OCI-LY1 (cell line): Measurements from ENCODE around the gene FAIM.

ENCODE experiments used
- H2AFZ ChIP-seq: fragments of 200-600 bp; sonication (generic), shearing (Covaris generic); 2 replicates; pipeline ENCODE4 v1.6.0; 2014; ENCODE audit warnings: antibody characterized with exemption, mild to moderate bottlenecking, low read length
- H3F3A ChIP-seq: fragments of 200-600 bp; sonication (generic), shearing (Covaris generic); 2 replicates; pipeline ENCODE4 v1.6.0; 2014; ENCODE audit warnings: mild to moderate bottlenecking, antibody characterized with exemption, low read length, moderate library complexity; ENCODE audit not compliant: insufficient read depth
- H3K27ac ChIP-seq: fragments of 200-600 bp; sonication (generic); 2 replicates; pipeline ENCODE4 v1.5.1; 2014; ENCODE audit warnings: low read length, mixed run types, mild to moderate bottlenecking, low read depth; ENCODE audit not compliant: poor library complexity, severe bottlenecking
- H3K27me3 ChIP-seq: fragments of 200-600 bp; sonication (generic); 2 replicates; pipeline ENCODE4 v1.6.0; 2014; ENCODE audit warnings: antibody characterized with exemption, mild to moderate bottlenecking, low read length, moderate library complexity; ENCODE audit not compliant: insufficient read depth
- H3K36me3 ChIP-seq: fragments of 200-600 bp; sonication (generic); 2 replicates; pipeline ENCODE4 v1.6.1; 2014; ENCODE audit warnings: mild to moderate bottlenecking, antibody characterized with exemption, low read length, moderate library complexity, mixed read lengths; ENCODE audit not compliant: insufficient read depth
- H3K4me1 ChIP-seq: fragments of 200-600 bp; sonication (generic); 2 replicates; pipeline ENCODE4 v1.5.1; 2014; ENCODE audit warnings: mild to moderate bottlenecking, low read length, moderate library complexity; ENCODE audit not compliant: insufficient read depth, severe bottlenecking
- H3K4me2 ChIP-seq: fragments of 200-600 bp; sonication (generic), shearing (Covaris generic); 2 replicates; pipeline ENCODE4 v1.6.1; 2014; ENCODE audit warnings: low read length
- H3K4me3 ChIP-seq: fragments of 200-600 bp; sonication (generic); 2 replicates; pipeline ENCODE4 v1.5.1; 2014; ENCODE audit warnings: low read length, low read depth, mild to moderate bottlenecking, mixed read lengths; ENCODE audit not compliant: poor library complexity, severe bottlenecking
- H3K79me2 ChIP-seq: fragments of 200-600 bp; shearing (Covaris generic); 2 replicates; pipeline ENCODE4 v1.6.1; 2016; ENCODE audit warnings: mixed run types, low read length, mixed read lengths; ENCODE audit not compliant: insufficient read depth
- H3K9ac ChIP-seq: fragments of 200-600 bp; sonication (generic), shearing (Covaris generic); 2 replicates; pipeline ENCODE4 v1.6.1; 2014; ENCODE audit warnings: mild to moderate bottlenecking, low read length, mixed read lengths
- H3K9me2 ChIP-seq: fragments of 200-600 bp; sonication (generic), shearing (Covaris generic); 2 replicates; pipeline ENCODE4 v1.6.1; 2014; ENCODE audit warnings: low read depth, mild to moderate bottlenecking, low read length, mixed read lengths
- H3K9me3 ChIP-seq: fragments of 200-600 bp; shearing (Covaris generic); 2 replicates; pipeline ENCODE4 v1.6.1; 2014; ENCODE audit warnings: low read length, mixed read lengths
- H4K20me1 ChIP-seq: fragments of 200-600 bp; sonication (generic), shearing (Covaris generic); 2 replicates; pipeline ENCODE4 v1.6.0; 2016; ENCODE audit warnings: mild to moderate bottlenecking, low read length; ENCODE audit not compliant: insufficient read depth
- CTCF ChIP-seq: fragments of 200-600 bp; sonication (generic), shearing (Covaris generic); IDR thresholded peaks from 2 replicates; pipeline ENCODE4 v1.5.1; 2017; ENCODE audit warnings: mild to moderate bottlenecking, antibody characterized with exemption, low read length, moderate library complexity, mixed read lengths
- EZH2 ChIP-seq: fragments of 200-600 bp; sonication (generic), shearing (Covaris generic); IDR thresholded peaks from 2 replicates; pipeline ENCODE4 v1.8.0; 2017; ENCODE audit warnings: borderline replicate concordance, mixed run types, mild to moderate bottlenecking, antibody characterized with exemption, low read length, moderate library complexity, mixed read lengths

FAIM gene

GRCh38 chr3:138638641-138639040 lies 30.1 kb downstream of the FAIM start:
- Histone ChIP-seq H3K79me2 (no peaks in the 10 kb centered on the region), H3K4me3 (no peak overlapping the region), H3K9me3 (no peaks in the 10 kb centered on the region), H3K36me3 (peaks cover 5% of the 10 kb centered on the region; the same call in 1 of the 2 replicates), H3F3A (no peaks in the 10 kb centered on the region), H3K4me2 (no peak overlapping the region), H4K20me1 (no peaks in the 10 kb centered on the region), H3K4me1 (no peaks in the 10 kb centered on the region), H3K9me2 (no peaks in the 10 kb centered on the region), H3K9ac (no peak overlapping the region), H3K27ac (no peak overlapping the region), H3K27me3 (no peaks in the 10 kb centered on the region), H2AFZ (no peak overlapping the region)
- TF ChIP-seq EZH2 (no peak), CTCF (no peak)

- Histone ChIP-seq H3K27me3 (no peaks in the 10 kb centered on the region), H3K4me1 (no peaks in the 10 kb centered on the region)
Observed at GRCh38 chr3:138640537-138640936, 32.0 kb downstream of the FAIM start.

DNA sequence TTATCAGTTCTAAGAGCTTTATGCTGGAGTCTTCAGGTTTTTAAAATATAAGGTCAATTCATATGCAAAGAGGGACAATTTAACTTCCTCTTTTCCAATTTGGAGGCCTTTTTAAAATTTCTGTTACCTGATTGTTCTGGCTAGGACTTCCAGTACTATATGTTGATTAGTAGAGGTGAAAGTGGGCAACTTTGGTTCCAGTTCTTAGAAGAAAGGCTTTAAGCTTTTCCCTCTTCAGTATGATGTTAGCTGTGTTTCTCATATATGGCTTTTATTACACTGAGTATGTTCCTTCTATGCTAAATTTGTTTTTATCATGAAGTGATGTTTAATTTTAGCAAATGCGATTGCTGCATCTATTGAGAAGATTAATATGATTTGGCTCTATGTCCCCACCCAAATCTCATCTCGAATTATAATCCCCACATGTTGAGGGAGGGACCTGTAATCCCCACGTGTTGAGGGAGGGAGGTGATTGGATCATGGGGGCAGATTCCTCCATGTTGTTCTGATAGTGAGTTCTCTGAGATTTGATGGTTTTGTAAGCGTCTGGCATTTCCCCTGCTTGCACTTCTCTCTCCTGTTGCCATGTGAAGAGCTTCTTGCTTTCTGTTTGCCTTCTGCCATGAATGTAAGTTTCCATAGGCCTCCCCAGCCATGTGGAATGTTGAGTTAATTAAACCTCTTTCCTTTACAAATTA lies 33.8 kb downstream of the FAIM start:
- Histone ChIP-seq H3K27ac (no peak overlapping the region), H3K9ac (no peak overlapping the region), H3K27me3 (no peaks in the 10 kb centered on the region), H3K79me2 (no peaks in the 10 kb centered on the region), H3K4me1 (no peaks in the 10 kb centered on the region), H2AFZ (no peak overlapping the region), H3K4me3 (no peak overlapping the region), H3K9me2 (no peaks in the 10 kb centered on the region), H3K9me3 (peaks cover 12% of the 10 kb centered on the region; the same call in 1 of the 2 replicates), H3F3A (no peaks in the 10 kb centered on the region), H4K20me1 (no peaks in the 10 kb centered on the region), H3K4me2 (no peak overlapping the region), H3K36me3 (no peaks in the 10 kb centered on the region)
- TF ChIP-seq EZH2 (no peak), CTCF (no peak)

More at GRCh38 chr3:138640537-138640936, 32.0 kb downstream of the FAIM start:
- Histone ChIP-seq H3K79me2 (no peaks in the 10 kb centered on the region), H3K9ac (no peak overlapping the region), H4K20me1 (no peaks in the 10 kb centered on the region), H3K36me3 (no peaks in the 10 kb centered on the region), H2AFZ (no peak overlapping the region), H3K9me3 (peaks cover 4% of the 10 kb centered on the region; the same call in 1 of the 2 replicates), H3K27ac (no peak overlapping the region), H3F3A (no peaks in the 10 kb centered on the region), H3K4me3 (no peak overlapping the region), H3K4me2 (no peak overlapping the region), H3K9me2 (no peaks in the 10 kb centered on the region)
- TF ChIP-seq CTCF (no peak), EZH2 (no peak)
